GM18873 (cell line): Measurements from ENCODE around the gene PTPRK.

ENCODE experiments used
- ATAC-seq: cut with Tn5 transposase; IDR thresholded peaks from one replicate; pipeline ENCODE4 v1.9.1; 2021; ENCODE audit warnings: mild to moderate bottlenecking, moderate library complexity, moderate number of reproducible peaks; ENCODE audit not compliant: unreplicated experiment, low FRiP score

The PTPRK gene

DNA sequence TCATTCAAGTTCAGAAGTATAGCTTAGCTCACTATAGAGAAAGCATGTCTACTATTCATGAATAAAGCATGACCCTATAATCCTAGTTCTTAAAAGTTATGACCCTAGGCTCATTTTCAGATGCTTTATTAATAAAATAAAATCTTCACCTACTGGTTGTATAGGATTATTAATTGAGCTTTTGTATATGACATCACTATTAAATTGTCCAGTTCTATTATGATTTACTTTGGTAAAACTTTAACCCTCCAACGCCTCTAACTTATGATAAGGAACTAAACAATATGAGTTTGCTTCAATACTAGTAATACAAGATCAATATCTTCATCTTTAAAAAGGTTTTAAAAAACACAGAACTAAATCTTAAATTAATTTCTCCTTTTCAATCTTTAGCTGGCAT is 356.1 kb downstream of the PTPRK start:
- ATAC-seq: no peak

DNA sequence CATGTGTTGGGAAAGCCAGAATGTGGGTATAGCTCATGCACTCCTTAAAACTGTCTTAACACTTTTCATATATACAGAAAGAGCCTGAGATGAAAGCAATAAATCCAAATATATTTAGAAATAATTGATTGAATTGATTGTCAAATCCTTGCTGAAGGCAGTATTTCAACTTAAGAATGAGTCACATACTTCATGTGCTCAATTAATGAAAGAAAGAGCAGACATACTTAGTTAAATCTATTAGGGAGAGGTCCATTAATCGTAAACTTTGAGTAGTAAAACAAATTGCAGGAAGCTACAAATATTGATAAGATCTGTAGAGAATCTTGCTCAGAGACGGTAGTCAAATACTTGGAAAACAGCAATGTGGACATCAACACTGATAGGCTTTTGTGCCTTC is 358.0 kb downstream of the PTPRK start:
- no peak for ATAC-seq

- no peak for ATAC-seq
Measured at GRCh38 chr6:128161839-128162238, 358.6 kb downstream of the PTPRK start.

GRCh38 chr6:128161263-128161662 is 359.1 kb downstream of the PTPRK start:
- no peak for ATAC-seq

DNA sequence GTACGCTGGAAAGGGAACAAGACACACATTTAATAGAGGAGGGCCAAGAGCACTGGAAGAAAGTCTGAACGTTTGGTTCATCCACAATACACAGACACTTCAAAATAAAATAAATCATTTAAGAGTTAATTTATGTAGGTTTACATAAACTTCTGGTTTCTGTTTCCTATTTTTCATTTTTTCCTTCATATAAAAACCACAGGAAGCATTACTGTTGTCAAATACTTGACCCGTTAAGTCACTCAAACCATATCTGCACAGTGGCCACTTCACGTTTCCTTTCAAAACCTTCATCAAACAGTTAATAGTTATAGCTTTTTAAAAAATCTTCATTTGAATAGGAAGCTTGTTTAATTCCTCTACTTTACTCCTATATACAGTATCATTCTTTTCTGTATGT is 361.9 kb downstream of the PTPRK start:
- ATAC-seq: no peak

- no peak for ATAC-seq
Measured at GRCh38 chr6:128156321-128157111, 363.9 kb downstream of the PTPRK start.

GRCh38 chr6:128155826-128156225 is 364.6 kb downstream of the PTPRK start:
- no peak for ATAC-seq

GRCh38 chr6:128152551-128152950 is 367.8 kb downstream of the PTPRK start:
- no peak for ATAC-seq

DNA sequence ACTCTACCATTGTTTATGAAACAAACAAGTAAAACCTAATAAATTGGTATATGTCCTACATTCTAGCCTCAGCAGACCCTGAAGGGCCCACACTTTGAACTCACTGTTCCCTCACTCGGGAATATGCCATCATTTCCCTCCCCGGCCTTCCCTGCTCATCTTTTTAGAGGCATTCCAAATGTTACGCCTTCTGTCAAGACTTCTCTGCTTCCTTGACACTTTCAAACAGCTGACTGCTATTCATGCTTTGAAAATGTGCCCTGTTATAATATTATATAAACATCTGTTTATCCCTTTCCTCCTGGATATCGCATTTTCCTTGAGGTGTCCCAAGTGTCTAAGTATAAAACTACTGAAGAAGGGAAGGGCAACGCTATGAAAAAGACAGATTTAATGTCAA is 370.0 kb downstream of the PTPRK start:
- no peak for ATAC-seq

- ATAC-seq: no peak
Measured at GRCh38 chr6:128149796-128150195, 370.6 kb downstream of the PTPRK start.

DNA sequence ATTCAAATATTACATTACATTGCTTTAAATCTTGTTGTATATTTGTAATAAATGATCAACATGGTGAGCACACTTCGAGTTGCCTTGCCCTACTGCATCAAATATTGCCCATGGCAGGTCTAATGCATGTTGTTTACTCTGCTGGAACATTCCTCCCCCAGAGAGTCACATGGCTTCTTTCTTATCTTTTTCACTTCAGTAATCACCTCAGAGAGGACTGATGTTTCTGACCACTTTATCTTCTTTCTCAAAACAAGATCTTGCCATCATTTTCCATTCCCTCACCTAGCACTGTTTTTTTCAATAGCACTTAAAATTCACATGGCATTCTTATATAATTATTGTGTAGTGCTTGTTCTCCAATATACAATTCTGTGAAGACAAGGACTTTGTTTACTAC is 376.1 kb downstream of the PTPRK start:
- ATAC-seq: no peak

DNA sequence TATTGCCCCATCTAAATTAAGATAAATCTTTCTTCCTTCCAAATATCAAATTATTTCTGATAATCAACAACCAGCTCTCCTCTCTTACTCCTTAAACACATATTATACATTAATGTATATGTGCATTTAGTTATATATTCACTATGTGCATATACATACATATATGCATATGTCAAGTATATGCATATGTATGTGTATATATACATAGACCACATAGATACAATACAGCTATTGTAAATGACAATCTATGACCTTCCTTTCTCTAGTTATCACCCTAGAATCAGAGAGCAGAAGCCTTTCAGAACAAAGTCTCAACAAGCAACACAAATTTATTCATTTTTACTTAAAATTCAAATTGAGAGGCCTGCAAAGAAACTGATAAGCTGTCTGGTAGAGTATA is 378.5 kb downstream of the PTPRK start:
- ATAC-seq: no peak

DNA sequence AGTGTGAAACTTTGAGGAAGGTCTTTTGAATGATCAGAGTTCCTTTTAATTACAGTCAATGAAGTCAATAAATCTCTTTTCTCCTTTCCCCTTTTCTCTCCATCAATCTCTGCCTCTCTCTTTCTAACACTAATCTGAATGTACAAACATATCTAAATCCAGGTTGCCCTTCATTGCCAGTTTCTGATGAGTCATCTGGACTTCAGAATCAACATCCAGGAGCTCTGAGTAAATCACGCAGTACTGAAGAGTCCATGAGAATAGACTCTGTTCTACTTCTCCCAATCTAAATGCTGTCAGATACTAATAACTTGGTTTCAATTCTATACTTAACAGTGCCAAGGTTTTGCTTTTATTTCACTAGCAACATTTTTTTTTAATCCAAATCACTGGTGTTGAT is 380.9 kb downstream of the PTPRK start:
- ATAC-seq: no peak

- no peak for ATAC-seq
Measured at GRCh38 chr6:128138694-128139093, 381.7 kb downstream of the PTPRK start.

DNA sequence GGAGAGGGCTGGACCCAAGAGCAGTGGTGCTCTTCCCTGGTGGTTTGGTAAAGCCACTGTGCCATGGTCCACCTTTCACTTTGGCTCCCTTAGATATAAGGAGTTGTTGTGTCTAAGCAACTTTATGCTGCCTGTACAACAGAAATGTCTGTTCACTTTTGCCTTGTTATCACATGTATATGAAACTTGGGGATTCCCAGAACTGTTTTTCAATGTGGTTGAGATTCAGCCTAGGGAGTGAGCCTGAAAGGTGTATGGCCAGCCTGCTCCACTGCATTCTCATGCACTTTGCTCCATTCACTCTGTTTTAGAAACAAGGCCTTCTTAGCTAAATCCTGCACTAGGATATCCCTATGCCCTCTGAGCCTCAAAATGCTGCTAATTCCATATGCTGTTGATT is 385.1 kb downstream of the PTPRK start:
- ATAC-seq: no peak

DNA sequence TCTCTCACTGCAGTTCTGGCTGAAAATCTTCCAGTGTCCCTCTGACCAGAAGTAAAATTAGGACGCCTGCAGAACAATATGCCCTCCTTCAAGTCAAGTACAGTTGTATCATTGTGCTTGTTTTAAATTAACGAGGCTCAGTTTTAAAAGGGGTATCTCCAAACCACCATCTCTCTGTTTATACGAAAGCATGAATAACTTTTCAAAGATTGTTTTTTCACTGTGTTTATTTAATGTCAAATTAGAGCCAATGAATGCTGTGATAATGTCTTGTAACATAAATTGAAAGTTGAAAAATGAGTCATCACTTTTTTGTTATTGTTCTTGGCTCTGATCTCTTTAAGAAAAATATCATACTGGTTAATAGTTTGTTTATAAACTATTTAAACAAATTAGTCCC is 388.8 kb downstream of the PTPRK start:
- no peak for ATAC-seq

- no peak for ATAC-seq
Measured at GRCh38 chr6:128131036-128131435, 389.4 kb downstream of the PTPRK start.

DNA sequence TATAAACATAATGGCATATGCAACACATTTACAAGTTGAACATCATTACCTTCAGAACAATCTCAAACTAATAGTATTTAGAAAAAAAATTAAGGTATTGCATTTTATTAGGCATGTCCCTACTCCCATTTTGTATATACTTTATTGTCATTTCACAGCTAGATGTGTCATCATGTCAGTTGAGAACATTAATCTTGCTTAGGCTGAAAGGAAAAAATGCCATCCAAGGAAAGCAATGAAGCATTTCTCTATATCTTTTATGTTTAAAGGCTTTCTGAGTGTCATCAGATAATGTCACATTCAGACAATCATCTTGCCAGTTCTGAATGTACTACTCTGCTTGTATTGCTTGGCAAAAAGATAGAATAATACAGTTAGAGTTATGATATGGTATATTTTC is 390.7 kb downstream of the PTPRK start:
- ATAC-seq: no peak

DNA sequence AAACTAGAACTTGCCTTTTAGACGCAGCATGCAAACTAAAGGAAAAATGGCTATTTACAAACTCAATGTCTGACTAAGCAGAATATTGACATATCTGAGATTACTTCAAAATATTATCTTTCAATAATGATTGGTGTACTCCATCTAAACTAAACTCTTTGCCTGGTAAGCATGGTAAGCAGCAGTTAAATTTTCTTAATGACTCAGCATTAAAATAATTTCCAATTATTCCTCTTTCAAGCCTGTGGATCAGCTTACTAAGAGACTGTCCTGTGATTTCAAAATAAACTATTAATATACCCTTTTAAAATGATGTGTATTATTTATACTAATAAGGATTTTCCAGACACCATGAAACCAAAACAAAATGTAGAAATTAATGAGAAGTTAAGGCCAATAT is 392.7 kb downstream of the PTPRK start:
- no peak for ATAC-seq

GRCh38 chr6:128124713-128125112 is 395.7 kb downstream of the PTPRK start:
- ATAC-seq: no peak

GRCh38 chr6:128121610-128122009 is 398.8 kb downstream of the PTPRK start:
- no peak for ATAC-seq

- no peak for ATAC-seq
Measured at GRCh38 chr6:128121190-128121589, 399.2 kb downstream of the PTPRK start.

DNA sequence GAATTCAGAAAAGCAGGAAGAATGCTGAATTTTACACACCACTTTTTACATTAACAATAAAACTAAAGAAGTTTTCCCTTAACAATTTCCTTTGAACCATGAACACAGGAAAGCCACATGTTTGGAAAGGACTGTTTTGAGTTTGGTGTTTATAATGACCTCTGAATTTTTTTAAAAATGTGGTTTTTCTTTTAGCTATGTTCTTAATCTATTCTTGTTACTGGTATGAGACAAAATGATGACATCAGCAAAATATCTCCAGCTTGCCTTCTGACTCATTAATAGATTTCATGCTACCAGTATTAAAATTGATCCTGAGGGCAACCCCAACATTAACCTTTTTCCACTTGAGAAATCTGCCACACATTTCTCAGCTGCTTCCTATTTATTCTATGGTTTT is 402.0 kb downstream of the PTPRK start:
- ATAC-seq: no peak
